CD4-positive, alpha-beta T cell treated with Interleukin-4 for 1 hour (primary cell): Measurements from ENCODE around the gene PRKCH.
"Not testable (repeated sequence)": the region's sequence is repeated elsewhere in the genome, so short reads cannot be mapped to it uniquely, and the experiment has no call there.

Experiments
- DNase-seq, 2 donors: peaks; one replicate each; pipeline ENCODE4 v3.0.0-alpha.2; 2020 to 2022

The PRKCH gene

DNA sequence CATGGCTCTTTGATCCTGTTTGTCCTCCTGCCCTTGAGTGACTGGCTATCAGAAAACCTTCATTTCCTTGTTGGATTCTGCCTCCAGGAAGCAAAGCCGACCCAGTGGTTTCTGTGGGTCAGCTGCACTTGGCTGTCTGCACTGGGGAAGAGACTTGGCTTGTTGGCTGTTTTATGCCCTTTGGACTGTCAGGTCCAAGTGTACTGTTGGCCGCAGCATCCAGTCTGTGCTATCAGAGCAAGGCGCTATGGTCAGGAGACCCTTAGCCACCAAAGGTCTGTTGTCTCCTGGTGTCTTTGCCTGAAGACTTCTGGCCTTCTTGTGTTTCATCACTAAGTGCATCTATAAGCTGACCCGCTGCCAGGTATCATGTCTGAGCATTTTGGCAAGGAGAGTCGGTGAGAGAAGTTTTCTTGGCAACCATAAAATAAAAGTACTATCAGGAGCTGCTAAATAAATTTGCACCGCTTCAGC lies 196.6 kb downstream of the PRKCH start:
- DNase-seq: no peak

DNA sequence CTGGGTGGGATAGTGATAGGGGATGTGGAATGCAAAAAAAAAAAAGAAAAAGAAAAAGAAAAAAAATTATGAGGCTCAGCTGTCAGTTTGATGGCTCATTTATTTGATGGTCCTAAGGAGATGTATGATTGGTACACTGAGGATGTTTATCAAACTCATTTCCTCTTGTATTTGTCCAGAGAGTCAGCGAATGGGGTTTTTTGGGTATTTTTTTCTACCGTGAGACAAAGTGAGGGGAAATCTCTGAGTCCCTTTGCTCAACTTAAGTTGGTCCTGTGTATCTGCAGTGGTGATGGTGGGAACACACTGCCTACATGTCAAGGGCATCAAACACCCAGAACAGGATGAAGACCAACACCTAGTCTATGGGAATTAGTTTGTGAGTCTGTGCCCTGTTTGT lies 197.0 kb downstream of the PRKCH start:
- no peak for DNase-seq

DNA sequence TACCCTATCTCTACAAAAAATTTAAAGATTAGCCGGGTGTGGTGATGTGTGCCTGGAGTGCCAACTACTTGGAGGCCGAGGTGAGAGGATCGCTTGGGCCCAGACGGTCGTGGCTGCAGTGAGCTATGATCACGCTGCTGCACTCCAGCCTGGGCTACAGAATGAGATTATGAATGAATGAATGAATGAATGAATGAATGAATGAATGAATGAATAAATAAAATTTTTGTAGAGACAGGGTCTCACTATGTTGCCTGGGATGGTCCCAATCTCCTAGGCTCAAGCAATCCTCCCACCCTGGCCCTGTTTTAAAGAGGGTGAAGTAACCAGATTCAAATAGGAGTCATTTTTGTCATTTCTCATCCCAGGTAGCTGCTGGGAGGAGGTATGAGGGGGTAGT lies 197.7 kb downstream of the PRKCH start:
- DNase-seq: no peak

DNA sequence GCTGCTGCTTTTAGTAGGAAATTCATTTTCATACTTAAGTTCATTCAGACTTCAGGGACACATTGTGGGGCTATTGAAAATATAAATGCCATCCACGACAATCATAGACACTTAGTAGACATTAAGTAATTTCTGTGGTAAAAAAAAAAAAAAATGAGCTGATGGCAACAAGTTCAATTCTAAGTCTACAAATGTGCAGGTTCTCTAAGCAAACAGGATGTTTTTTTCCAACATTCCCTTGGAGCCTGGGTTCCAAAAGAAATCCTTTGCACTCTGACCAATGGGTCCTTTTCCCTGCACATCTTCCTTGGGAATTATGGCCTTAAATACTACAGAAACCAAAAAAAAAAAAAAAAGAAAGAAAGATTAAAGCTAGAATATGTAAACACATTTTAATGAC lies 198.4 kb downstream of the PRKCH start:
- no peak for DNase-seq

DNA sequence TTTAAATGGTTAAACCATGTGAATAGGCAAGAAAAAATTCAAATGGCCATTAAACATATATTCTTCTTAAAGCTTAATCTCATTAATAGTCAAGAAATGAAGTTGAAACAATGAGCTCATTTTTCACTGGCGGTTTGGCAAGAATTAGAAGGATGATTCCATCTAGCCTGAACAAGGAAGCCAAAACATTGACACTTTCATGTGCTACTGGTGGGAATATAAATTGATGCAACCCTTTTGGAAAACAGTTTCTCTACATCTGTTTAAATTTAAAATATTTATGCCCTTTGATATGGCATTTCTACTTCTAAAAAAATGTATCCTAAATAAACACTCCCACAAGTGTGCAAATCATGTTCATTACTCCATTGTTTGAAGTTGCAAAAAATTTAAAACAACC lies 199.2 kb downstream of the PRKCH start:
- DNase-seq: no peak

DNA sequence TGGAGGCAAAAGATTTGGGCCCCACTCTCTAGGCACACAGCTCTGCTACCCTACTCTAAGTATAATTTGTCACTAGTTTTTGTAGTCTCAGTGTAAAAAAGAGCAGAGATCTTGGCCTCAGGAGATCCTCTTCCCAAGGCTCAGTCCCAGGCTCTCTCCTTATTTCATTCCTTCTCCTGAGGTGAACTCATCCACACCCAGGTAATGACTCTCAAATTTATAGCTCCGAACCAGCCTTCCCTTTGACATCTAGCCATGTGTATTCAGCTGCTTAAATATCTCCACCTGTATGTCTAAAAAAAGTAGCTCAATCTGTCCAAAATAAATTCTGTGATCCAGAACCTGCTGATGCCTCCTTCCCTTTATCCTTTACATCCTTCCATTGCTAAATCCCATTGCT lies 200.4 kb downstream of the PRKCH start:
- DNase-seq: no peak

DNA sequence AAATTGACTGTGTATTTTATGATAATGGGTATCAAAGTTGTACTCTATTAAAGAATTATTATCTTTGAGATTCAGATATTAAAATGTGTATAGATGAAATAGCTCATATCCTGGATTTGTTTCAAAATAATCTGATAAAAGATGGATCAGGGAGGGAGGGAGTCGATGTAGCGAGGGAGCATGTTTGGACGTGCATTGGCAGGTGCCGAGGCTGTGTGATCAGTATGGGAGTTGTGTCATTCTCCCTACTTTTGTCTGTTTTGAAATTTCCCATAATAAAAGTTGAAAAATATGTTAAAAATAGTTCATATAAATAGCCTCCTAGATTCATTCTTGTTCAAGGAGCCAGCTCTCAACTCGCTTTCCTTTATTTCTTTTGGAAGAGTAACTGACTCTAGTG lies 202.4 kb downstream of the PRKCH start:
- DNase-seq: no peak

DNA sequence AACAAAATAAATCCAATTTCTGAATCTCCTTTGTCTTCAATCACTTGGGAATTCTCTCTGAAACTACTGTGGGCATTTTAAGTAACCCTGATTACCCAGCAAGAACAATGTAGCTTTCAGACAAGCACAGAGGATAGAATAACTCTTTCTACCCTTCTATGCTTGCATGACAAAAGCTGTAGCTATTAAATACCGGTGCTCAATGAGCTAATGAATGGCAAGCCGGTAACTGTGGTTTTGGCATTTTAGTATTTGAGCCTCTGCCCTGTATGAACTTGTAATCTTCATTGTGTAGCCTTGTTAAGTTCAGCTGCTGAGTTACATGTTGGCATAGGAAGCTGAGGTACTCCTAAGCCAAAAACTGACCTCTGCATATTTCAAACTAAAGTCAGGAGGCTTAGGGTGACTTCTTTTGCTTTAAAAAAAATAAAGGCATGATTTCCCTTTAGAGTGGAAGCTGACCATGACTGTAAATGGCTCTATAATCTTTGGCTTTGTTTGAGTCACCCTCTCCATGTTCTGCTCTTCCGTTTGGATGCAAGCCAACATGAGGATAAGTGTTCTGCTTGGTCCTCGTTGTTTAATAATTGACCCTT lies 202.9 kb downstream of the PRKCH start:
- no peak for DNase-seq

DNA sequence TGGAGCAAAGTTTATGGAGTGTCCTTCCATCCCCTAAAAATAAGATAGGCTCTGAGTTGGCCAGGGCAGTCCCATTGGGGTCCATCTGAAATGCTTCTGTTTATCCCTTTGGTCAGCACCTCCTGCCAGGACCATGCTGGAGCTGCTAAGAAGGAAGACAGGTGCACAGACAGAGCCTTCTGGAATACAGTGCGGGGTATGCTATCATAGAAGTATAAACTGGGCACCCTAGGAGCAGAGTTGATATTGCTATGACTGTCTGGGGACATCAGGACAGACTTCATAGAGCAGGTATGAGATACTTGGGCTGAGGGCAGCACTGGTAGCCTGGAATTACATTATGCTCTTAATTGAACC lies 203.5 kb downstream of the PRKCH start:
- no peak for DNase-seq

DNA sequence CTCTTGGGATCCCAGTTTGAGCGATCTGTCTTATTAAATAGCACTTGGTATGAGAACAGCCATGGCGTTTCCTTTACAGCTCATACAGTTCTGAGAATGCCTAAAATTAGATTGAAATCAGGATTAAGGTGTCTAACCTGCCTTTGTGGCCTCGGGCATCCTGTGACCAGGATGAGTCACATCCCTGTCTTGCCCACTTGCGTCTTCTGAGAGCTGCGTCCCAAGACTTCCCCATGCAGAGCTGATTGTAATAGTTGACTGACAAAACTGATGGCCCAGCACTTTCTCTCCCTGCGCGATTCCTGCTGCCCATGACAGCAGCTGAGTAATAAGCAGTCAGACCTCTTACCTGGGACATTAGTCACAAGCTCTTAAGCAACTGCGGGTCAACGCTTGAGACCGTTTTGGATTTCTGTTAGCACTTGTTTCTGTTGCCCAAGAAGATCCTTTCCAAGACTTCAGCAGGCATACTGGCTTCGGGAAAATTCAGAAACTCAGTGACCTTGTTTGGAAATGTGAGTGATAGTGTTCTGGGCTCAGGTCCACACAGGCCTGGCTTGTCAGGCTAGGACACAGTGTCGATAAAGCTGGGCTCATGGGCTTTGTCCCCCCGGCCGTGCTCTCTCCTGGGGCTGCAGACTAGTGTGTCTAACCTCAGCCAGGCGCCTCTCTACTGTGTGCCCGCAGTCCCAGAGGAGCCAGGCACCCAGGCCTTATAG lies 204.1 kb downstream of the PRKCH start:
- peak; percentile 55 to 85 for DNase-seq

DNA sequence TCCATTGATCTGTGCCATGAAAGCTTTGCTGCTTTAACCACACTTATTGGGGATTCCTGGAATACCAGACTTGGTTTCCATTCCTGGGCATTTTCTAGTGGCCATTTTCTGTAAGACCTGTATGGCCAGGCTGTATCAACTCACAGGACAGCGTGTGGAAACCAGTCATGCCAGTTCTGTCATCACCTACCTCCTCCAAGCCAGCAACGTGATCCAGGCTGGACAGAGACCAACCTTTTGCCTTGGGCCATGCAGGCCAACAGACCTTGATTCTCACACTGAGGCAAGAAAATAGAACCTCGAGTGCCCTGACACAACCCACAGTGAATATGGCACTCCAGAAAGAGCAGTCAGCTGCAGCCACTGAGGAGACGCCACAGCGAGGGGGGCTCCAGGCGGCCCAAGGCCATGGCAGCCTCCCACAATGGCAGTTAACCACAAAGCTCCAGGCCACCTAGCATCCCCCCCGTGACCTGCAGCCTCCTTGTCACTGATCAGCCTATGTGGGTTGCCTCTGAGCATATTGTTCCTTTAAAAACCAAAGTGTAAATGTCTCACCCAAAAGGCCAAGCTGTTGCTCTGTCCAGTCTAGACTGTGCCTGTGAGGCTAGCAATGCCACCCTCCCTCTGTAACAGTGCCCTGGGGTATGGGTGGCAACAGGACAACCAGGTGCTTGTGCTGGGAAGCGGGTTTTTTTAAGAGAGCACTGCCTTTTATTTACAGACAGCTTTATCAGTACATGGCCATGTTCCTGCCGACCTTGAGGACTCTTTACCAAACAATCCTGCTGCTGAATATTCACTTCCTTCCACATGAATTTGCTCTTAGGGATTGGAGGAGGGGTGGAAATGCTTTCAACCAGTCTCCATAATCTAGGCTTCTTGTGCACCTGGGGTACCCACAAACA lies 205.3 kb downstream of the PRKCH start:
- no peak for DNase-seq

DNA sequence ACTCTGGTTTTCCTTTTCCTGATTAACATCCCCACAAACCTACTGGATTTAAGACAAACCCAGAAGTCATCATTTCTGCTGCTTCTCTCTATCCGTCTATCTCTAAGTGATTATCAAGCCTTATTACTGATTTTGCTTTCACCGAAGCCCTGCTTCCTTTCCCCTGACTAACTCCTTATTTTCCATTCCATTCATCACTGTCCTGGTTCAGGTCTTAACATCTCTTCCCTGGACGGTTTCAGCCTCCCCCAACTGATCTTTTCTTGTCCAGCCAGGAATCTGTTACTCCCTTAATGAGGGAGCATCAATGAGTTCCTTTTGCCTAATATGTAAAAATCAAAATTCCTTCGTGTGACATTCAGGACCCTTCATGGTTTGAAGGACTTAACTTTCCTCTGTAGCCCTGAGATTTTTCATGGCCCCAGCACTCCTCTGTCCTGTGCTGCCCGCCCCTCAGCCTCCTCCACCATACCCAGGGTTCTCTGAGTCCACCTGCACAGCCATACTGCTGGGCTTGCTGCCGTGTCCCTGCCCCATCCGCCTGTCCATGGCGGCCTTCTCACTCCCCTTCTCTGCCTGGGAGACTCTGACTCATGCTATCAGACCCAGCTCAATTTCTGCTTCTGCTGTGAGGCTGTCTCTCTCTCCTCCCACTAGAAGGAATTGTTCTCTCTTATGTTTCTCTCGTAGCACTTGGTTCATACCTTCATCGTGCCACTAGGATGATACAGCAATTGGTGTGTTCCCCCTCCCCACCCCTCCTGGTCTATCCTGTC lies 206.1 kb downstream of the PRKCH start:
- no peak for DNase-seq

DNA sequence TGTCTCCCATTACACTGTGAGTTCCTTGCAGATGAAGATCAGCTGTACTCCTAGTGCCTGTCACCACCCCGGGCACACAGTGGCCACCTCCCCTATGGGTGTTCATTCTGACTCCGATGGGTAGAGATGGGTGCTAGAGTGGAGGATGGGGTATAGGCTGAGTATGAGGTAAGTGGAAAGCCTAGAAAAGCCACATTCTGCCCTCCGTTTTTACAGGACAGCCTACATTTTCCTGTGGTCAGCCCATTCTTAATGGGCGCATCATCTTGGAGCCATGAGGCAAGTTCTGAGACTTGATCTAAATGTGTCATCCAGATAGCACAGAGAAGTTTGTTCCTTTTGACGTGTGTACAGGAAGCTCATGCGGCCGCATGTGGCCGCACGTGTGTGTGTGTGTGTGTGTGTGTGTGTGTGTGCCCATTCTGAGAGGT lies 207.2 kb downstream of the PRKCH start:
- peak in 1 of 2 donors; percentile 24 for DNase-seq

DNA sequence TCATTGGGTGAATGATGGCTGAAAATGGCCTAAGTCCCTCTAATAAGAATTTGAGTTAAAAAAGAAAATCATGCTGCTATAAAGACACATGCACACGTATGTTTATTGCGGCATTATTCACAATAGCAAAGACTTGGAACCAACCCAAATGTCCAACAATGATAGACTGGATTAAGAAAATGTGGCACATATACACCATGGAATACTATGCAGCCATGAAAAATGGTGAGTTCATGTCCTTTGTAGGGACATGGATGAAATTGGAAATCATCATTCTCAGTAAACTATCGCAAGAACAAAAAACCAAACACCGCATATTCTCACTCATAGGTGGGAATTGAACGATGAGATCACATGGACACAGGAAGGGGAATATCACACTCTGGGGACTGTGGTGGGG lies 208.0 kb downstream of the PRKCH start:
- DNase-seq: not testable (repeated sequence)

DNA sequence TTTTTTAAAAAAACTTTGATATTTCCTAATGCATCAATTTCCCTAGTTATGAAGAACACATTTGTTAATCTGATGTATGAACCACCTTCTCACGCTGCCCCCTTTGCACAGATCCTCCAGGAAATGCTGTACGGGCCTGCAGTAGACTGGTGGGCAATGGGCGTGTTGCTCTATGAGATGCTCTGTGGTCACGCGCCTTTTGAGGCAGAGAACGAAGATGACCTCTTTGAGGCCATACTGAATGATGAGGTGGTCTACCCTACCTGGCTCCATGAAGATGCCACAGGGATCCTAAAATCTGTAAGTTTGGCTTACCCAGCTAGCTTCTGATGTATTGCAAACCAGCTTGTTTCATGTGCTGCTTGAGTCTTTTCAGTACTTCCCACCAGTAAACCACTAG lies 208.9 kb downstream of the PRKCH start:
- no peak for DNase-seq

DNA sequence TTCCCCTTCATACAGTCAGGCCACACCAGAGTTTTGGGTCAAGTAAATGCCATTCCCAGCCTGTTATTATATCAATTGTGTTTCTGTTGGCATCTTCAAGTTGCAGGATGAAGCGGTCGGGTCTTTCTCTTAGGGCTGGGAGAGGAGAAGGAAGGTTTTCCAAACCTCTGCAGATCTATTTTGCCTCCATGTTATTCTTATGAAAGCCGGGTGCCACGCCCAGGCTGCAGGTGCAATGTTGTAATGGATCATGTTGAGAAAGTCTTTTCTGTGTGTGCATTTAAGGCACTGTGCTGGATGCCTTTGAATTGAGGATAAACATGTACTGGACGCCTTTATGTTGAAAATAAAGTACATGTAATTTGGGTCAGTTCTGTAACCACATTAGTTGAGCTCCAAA lies 209.5 kb downstream of the PRKCH start:
- no peak for DNase-seq

DNA sequence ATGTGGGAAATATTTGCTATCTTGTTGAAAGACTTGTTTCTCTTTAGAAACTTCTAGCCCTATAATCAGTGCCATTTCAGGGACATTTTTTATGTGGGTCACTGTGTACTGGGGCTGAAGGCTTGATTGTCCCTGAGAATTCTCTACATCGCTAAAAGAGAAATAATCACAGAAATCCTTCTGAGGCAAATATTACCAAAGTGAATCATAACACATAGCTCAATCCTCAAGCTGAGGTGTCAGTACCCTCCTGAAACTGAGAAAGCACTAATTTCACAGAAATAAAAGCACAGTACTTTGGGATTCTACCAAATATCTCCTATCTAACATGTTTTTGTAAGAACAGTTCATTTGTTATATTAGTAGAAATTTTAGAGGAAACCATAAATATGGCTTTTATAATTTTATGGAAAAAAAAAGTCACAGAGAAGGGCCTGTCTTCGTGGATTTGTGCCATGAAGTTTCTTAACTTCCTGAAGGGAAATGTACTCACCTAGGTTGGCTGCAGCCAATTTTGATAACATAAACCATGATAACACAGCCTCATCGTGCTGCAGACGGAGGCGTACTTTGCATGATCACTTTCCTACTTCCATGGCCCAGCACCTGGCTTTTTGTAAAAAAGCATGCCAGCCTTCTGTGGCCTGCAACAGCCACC lies 210.2 kb downstream of the PRKCH start:
- no peak for DNase-seq

DNA sequence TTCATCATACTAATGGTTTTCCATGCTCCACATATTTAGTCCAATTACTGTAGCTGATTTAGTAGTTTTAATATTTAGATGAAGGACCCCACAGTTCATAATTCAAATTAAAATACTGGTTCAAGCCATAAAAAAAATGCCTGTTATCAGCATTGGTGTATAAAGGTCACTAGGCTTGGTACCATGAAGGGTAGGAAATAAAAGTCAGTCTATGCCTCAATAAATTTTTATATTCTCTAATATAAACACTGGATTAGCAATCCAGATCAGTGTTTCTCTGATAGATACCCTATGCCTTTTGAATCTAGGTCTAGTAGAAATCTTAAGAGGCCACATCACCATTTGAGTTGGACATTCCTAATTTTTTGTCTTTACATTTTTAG lies 210.7 kb downstream of the PRKCH start:
- no peak for DNase-seq

DNA sequence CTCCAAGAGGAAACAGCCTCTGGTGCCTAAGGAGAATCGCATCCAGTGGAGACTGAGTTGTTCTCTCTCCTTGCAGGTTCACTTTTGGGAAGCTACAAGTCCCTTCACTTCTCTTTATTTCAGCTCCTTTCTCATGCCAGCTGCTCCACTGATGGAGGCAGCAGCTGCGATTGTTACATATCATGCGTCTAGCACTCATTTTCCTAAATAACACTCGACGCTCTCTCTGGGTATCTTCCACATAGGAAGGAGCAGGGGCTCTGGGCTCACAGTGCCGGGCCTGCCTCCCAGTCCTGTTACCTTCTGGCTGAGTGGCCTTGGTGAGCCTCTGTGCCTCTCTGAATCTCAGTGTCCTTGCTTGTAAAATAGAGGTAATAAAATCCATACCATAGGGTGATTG lies 211.4 kb downstream of the PRKCH start:
- no peak for DNase-seq

DNA sequence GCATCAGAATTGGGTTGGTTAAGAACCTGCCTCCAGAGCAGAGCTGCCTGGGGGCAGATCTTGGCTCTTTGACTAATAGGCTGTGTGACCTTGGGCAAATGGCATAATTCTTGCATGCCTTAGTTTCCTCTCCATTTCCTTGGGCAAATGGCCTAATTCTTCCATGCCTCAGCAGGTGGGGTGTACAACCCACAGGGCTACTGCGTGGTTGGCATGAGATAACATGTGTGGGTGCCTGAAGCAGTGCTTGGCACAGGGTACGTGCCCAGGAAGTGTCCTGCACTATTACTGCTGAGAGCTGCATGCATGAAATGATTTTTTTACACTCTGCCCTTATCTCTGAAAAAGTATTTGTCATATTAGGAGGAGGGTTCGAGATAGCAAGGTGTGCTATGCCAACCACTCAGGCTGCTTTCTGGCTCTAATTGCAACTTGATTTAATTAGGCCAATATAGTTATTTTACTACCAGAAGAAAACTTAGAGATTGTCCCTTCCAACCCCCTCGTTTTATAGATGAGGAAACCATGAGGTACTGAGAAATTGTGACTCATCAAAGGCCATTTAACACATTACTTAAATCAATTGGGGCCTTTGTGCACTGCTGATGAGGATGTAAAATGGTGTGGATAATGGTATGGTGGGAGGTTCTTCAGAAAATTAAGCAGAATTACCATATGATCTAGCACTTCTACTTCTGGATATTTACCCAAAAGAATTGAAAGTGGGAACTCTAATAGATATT lies 212.3 kb downstream of the PRKCH start:
- no peak for DNase-seq

DNA sequence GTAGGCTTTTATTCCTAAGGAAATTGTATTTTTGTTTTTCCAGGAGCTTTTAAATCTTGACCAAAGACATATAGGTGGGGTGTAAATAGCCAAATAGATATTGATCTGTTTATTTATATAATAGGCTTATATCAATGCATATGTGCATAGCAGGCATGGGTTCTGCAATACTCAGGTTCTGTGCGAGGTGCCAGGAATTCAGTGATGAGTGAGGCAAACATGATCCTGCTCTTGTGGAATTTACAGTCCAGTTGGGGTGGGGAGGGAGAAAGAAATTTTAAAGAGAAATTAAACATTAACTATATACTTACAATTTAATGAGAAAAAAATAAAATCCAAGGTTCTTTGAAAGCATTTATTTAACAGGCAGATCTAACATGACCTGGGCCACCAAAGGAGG lies 213.7 kb downstream of the PRKCH start:
- no peak for DNase-seq

DNA sequence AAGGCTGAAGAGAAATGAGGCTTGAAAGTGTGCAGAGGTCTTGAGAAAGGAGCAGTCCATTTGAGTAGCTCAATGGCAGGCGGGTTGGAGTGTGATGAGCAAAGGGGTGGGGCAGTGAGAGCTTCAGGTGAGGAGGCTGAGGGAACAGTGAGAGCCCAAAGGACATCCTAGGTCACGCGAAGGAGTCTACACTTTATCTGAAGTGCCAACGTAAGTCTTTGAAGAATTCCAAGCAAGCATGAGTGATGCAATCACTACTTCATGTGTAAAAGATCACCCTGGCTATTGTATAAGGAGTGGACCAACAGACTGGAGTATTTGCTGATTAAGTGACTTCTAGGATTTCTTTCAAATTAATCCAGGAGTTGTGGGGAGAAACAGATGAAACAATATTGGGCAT lies 214.1 kb downstream of the PRKCH start:
- DNase-seq: no peak
